GM20000 (cell line): ENCODE measurements around the gene RHBDF1.
"Not testable (repeated sequence)": the region's sequence is repeated elsewhere in the genome, so short reads cannot be mapped to it uniquely, and the experiment has no call there.

ENCODE experiments used
- DNase-seq: peaks from one replicate; pipeline ENCODE4 v3.0.0; 2012; ENCODE audit warnings: low spot score
- CTCF ChIP-seq: IDR thresholded peaks from 2 replicates; pipeline ENCODE4 v1.5.1; 2012; ENCODE audit warnings: mild to moderate bottlenecking, control low read depth; ENCODE audit errors: extremely low read depth, missing control alignments

Gene RHBDF1

GRCh38 chr16:54237-54581 lies 18.2 kb downstream of the RHBDF1 start:
- TF ChIP-seq CTCF, result no peak

GRCh38 chr16:53346-54236 lies 18.8 kb downstream of the RHBDF1 start, which contains the start of the genes POLR3K and SNRNP25:
POLR3K (minus strand) TSS chr16:53608; CDS start chr16:53586, 22 bp downstream.
SNRNP25 (plus strand) TSS chr16:53828; CDS start chr16:54017, 189 bp downstream.
- peak; percentile 99 for DNase-seq
- TF ChIP-seq CTCF, result no peak

More at GRCh38 chr16:54237-54581, 18.2 kb downstream of the RHBDF1 start:
- DNase-seq, result no peak

GRCh38 chr16:50769-51591 lies 21.5 kb downstream of the RHBDF1 start:
- DNase-seq, result no peak
- TF ChIP-seq CTCF, result no peak

GRCh38 chr16:47234-47633 lies 25.2 kb downstream of the RHBDF1 start:
- TF ChIP-seq CTCF, result no peak
- no peak for DNase-seq

GRCh38 chr16:46510-46909 lies 25.9 kb downstream of the RHBDF1 start:
- DNase-seq, result not testable (repeated sequence)

- no peak for DNase-seq
- TF ChIP-seq CTCF, result no peak
Measured at GRCh38 chr16:45454-45853, 27.0 kb downstream of the RHBDF1 start.

- DNase-seq, result no peak
- no peak for TF ChIP-seq CTCF
Measured at GRCh38 chr16:44655-45054, 27.8 kb downstream of the RHBDF1 start.
